ENCODE data around the gene CNR1. TPM values are rescaled to one million over a fixed set of nuclear protein-coding genes. Genes with fewer than 3 reads are reported as not detected.

The CNR1 gene
- total RNA-seq, 1 experiment from 2014 or later: 0.48 TPM

GRCh38 chr6:88166493-88167351 is 575 bp upstream of the CNR1 start (continued):
- TF ChIP-seq ZNF425 (CRISPR knock-in tag; conservative IDR thresholded peaks at IDR 0.05): no peak
- 0 out of 2 replicates have a peak, but pooled peaks have one; percentile 24 for TF ChIP-seq TP53 (CRISPR knock-in tag; IDR thresholded peaks at IDR 0.05)
- no peak for TF ChIP-seq ZNF532 (CRISPR knock-in tag; IDR thresholded peaks at IDR 0.05; ENCODE audit: borderline replicate concordance)
- TF ChIP-seq GRHL2 (CRISPR knock-in tag; IDR thresholded peaks at IDR 0.05; ENCODE audit: insufficient replicate concordance, severe bottlenecking): no peak
- TF ChIP-seq ERG (CRISPR knock-in tag; IDR thresholded peaks at IDR 0.05): no peak
- TF ChIP-seq ZNF317 (CRISPR knock-in tag; IDR thresholded peaks at IDR 0.05; ENCODE audit: borderline replicate concordance, low read depth): no peak
- no peak for TF ChIP-seq NFE2L1 (CRISPR knock-in tag; IDR thresholded peaks at IDR 0.05)
- 0 out of 2 replicates have a peak, but pooled peaks have one; percentile 13 for TF ChIP-seq ZNF219 (CRISPR knock-in tag; IDR thresholded peaks at IDR 0.05; ENCODE audit: borderline replicate concordance)
- no peak for TF ChIP-seq OVOL2 (CRISPR knock-in tag; IDR thresholded peaks at IDR 0.05; ENCODE audit: borderline replicate concordance)
- TF ChIP-seq ATF3 (CRISPR knock-in tag; conservative IDR thresholded peaks at IDR 0.05): no peak
- peak; percentile 73 for TF ChIP-seq HMGXB4 (CRISPR knock-in tag; IDR thresholded peaks at IDR 0.05)
- no peak for TF ChIP-seq FOXJ3 (CRISPR knock-in tag; IDR thresholded peaks at IDR 0.05; ENCODE audit: borderline replicate concordance)
- no peak for TF ChIP-seq FOXP4 (CRISPR knock-in tag; IDR thresholded peaks at IDR 0.05)
- TF ChIP-seq STAT6 (CRISPR knock-in tag; conservative IDR thresholded peaks at IDR 0.05; ENCODE audit: low read depth): no peak
- TF ChIP-seq E2F4 (CRISPR knock-in tag; IDR thresholded peaks at IDR 0.05; ENCODE audit: borderline replicate concordance, low read depth): no peak
- no peak for TF ChIP-seq TEAD4 (CRISPR knock-in tag; IDR thresholded peaks at IDR 0.05)
- no peak for TF ChIP-seq E2F5 (CRISPR knock-in tag; IDR thresholded peaks at IDR 0.05)
- TF ChIP-seq RELA (CRISPR knock-in tag; IDR thresholded peaks at IDR 0.05; ENCODE audit: borderline replicate concordance): 0 out of 2 replicates have a peak, but pooled peaks have one; percentile 5
- TF ChIP-seq IRF2 (CRISPR knock-in tag; IDR thresholded peaks at IDR 0.05; ENCODE audit: borderline replicate concordance, low read depth): no peak

Data from WTC11 (cell line).